ENCODE measurements around the gene SULT4A1. TPM values are rescaled to one million over a fixed set of nuclear protein-coding genes. Genes with fewer than 3 reads are reported as not detected.

Gene SULT4A1
- total RNA-seq, 2 experiments from 2014 or later: 0.07 to 0.14 TPM

DNA sequence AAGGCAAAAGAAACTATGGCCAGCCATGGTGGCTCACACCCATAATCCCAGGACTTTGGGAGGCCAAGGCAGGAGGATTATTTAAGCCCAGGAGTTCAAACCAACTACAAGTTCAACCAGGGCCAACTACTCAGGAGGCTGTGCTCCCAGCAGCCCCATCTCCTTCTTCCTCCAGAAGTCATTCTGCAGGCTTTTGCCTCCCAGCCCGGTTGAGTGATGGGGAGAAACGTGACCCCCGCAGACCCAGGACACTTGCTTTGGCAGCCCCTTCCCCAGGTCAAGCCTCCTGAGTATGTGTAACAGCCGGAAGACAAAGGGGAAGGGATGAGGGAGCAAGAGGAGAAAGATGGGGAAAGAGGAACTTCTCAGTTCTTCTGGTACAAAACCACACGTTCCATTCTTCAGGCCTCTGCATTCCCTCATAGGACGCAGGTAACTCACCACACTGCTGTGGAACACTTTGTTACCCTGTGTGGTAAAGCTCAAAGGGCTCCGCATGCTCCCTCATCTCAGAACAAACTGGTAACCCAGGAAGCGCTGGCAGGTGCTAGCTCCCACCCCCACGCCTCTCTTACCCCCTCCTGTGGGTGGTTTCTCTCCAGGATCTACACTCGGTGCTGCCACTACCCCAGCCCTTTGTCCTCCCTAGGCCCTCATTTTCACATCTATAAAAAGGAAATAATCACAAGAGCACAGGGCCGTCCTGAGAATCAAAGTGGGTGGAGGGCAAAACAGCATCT lies 4.0 kb downstream of the SULT4A1 start:
- intact Hi-C loops (cut with DNase I, micrococcal nuclease): no loop called here
- Mint-ChIP-seq H3K9me3 (ENCODE audit: low read depth) (peaks cover 4% of the 10 kb centered on the region), H3K36me3 (ENCODE audit: low read depth) (no peaks in the 10 kb centered on the region), H3K4me3 (no peak overlapping the region), H3K4me1 (no peaks in the 10 kb centered on the region), H3K27ac (no peak overlapping the region), H3K27me3 (peaks cover 44% of the 10 kb centered on the region)
- DNase-seq: no peak
- CTCF ChIA-PET: no interaction called here
- ATAC-seq: no peak
- POLR2A ChIA-PET: no interaction called here

DNA sequence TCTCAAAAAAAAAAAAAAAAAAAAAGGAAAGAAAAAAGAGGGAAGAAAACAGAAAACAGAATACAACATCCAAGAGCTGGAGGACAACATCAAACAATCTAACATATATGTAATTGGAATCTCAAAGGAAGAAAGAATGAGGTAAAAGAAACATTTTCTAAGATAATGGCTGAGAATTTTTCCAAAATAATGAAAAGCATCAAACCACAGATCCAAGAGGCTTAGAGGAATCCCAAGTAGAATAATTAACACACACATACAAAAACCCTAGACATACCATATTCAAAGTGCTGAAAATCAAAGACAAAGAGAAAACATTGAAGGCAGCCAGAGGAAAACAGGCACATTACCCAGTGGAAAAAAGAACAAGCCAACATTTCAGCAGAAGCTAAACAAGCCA lies 4.9 kb downstream of the SULT4A1 start:
- Mint-ChIP-seq H3K9me3 (ENCODE audit: low read depth) (peaks cover 4% of the 10 kb centered on the region), H3K36me3 (ENCODE audit: low read depth) (no peaks in the 10 kb centered on the region), H3K27me3 (peaks cover 43% of the 10 kb centered on the region), H3K4me3 (no peak overlapping the region), H3K27ac (no peak overlapping the region), H3K4me1 (no peaks in the 10 kb centered on the region)
- ChIA-PET CTCF (interaction anchor here (0.6 to 0.7 kb wide), 2 partner anchors 99 to 531 kb away, joined by 3 to 4 read pairs; no protein-coding TSS in a partner anchor), POLR2A (no interaction called here)
- DNase-seq (no peak), ATAC-seq (no peak)
- intact Hi-C loops (cut with DNase I, micrococcal nuclease): no loop called here

DNA sequence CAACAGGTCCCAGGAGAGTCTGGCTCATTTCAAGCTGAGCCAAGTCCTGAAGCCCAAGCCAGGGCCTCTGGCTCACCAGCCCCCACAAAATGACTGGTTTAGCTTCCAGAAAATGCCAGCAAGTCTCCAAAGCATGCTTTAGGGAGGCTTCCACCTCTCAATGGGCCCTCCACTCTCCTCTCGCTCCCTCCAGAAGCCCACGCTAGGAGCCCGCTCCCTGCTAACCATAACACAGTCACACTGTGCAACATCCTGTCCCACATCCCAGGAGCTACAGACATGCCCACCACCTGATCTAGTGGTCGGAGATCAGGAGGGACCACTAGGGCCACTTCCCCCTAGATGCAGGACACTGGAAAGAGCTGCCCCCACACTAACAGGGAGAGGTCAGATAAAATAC lies 6.9 kb downstream of the SULT4A1 start:
- POLR2A ChIA-PET: no interaction called here
- H3K4me3 Mint-ChIP-seq: no peak overlapping the region
- ATAC-seq (no peak), DNase-seq (no peak)
- no peak overlapping the region for H3K27ac Mint-ChIP-seq
- peaks cover 38% of the 10 kb centered on the region for H3K27me3 Mint-ChIP-seq
- no peaks in the 10 kb centered on the region for H3K4me1 Mint-ChIP-seq
- no peaks in the 10 kb centered on the region for H3K36me3 Mint-ChIP-seq (ENCODE audit: low read depth)
- CTCF ChIA-PET: interaction anchor here (0.6 kb wide), 1 partner anchor 469 kb away, joined by 3 read pairs; no protein-coding TSS in a partner anchor
- intact Hi-C loops (cut with DNase I, micrococcal nuclease): no loop called here
- H3K9me3 Mint-ChIP-seq (ENCODE audit: low read depth): peaks cover 4% of the 10 kb centered on the region

DNA sequence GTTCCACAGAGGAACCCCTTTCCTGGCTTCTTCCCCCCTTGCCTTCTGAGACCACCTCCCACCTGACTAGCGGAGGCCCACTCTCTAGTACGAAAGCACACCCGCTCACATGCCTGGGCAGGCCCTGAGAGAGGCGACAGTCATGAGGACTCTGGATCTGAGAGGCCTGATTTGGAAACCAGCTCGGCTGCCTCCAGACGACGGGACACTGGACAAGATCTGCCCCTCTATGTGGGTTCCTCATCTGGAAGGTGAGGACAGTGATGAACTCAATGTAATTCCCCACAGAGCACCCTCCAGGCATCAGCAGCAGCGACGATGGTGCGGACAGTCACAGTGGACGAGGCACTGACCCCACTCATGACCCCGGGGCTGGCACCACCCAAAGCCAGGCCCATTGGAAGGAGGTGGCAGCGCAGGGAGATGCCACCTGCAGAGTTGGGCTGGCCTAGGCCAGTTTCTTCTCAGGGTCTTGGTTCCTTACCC lies 7.5 kb downstream of the SULT4A1 start:
- Mint-ChIP-seq H3K4me1 (no peaks in the 10 kb centered on the region), H3K36me3 (ENCODE audit: low read depth) (no peaks in the 10 kb centered on the region), H3K27me3 (peaks cover 33% of the 10 kb centered on the region), H3K27ac (no peak overlapping the region), H3K4me3 (no peak overlapping the region), H3K9me3 (ENCODE audit: low read depth) (peaks cover 4% of the 10 kb centered on the region)
- intact Hi-C loops (cut with DNase I, micrococcal nuclease): no loop called here
- ATAC-seq (no peak), DNase-seq (no peak)
- ChIA-PET POLR2A (no interaction called here), CTCF (no interaction called here)

DNA sequence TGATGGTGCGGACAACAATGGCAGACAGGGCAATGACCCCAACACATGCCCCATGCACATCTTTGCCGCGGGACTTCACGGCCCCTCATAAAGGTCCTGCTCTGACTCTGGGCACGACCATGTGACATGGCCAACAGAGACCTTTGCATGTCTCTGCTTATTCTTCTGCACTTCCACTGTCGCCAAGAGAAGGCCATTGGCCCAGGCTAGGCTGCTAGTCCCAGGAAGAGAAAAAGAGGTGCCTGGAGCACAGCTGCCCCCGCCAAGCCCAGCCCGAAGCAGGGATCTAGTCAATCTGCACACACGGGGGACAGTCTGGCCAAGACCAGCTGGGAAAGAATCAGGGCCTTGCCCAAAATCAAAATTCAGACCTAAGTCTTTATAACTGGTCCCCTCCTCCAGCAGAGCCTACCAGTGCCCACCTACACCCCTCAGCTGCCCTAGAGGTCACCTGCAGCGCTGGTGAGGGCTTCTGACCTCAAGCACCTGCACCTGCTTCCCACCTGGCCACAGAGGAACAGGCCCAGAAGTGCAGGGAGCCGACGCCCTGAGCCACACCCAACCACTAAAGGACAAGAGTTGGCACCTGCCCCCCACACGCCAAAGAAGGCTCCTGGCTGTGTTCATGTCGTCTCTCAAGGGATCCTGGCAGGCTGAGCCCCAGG lies 8.1 kb downstream of the SULT4A1 start:
- intact Hi-C loops (cut with DNase I, micrococcal nuclease): no loop called here
- DNase-seq (no peak), ATAC-seq (no peak)
- ChIA-PET POLR2A (no interaction called here), CTCF (no interaction called here)
- H3K9me3 Mint-ChIP-seq (ENCODE audit: low read depth): peaks cover 4% of the 10 kb centered on the region
- H3K27me3 Mint-ChIP-seq: peaks cover 27% of the 10 kb centered on the region
- H3K4me3 Mint-ChIP-seq: no peak overlapping the region
- no peak overlapping the region for H3K27ac Mint-ChIP-seq
- H3K36me3 Mint-ChIP-seq (ENCODE audit: low read depth): no peaks in the 10 kb centered on the region
- H3K4me1 Mint-ChIP-seq: no peaks in the 10 kb centered on the region

DNA sequence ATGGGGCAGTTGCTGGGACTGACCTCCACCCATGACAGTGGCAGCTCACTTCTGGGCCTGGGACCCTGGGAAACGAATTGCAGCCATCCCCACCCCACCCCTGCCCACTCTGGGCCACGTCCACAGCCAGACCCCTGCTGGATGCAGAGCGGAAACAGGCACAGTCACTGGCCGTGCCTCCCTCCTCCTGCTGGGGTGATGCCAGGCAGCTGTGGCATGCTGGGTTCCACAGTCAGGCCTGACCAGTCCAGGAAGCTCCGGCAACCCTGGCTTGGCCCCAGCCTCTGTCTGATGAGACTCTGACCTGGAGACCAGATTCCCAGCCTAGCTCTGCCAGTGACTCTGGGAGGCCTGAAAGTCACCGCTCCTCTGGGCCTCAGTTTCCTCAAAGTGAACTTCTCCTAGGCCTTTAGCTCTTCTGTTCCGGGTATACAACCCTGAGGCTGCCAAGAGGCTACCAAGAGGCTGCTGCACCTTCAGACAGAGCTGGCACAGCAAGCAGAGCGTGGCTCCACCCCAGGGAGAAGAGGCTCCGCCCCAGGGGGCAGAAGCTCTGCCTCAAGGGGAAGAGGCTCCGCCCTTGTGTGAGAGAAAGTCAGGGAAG lies 8.9 kb downstream of the SULT4A1 start:
- Mint-ChIP-seq H3K9me3 (ENCODE audit: low read depth) (peaks cover 4% of the 10 kb centered on the region), H3K36me3 (ENCODE audit: low read depth) (no peaks in the 10 kb centered on the region), H3K4me1 (no peaks in the 10 kb centered on the region), H3K4me3 (no peak overlapping the region), H3K27ac (no peak overlapping the region), H3K27me3 (peaks cover 21% of the 10 kb centered on the region)
- no peak for ATAC-seq
- ChIA-PET CTCF (no interaction called here), POLR2A (no interaction called here)
- DNase-seq: no peak
- intact Hi-C loops (cut with DNase I, micrococcal nuclease): no loop called here

DNA sequence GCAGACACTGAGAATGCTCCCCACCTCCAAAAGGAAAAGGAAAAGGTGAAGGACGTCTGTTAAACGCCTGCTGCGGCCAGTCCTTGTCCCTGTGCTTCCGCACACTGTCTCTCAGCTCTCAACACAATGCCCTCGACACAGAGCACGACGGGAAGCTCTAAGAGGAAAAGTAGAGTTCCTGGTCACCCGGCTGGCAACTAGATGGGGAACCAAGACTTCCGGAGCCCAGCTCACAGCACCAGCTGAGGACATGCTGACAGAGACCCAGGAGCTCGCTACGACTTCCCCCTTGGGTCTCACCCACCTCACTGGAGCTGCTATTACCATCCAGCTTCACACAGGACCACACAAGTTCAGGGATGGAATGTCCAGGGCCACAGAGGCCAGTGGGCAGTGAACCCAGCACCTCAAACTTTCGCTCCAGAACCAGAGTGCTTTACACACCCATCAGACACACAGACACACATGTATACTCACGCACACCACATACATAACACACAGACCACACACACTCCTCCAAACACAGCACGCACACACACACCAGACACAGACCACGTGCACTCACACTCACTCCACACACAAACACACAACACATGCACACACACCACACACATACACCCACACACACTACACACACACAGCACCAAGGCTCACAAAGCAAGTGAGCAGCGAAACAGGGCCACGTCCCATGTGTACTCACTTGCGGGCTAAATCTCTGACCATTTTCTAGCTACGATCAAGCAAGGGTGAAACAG lies 9.6 kb downstream of the SULT4A1 start:
- no peak overlapping the region for H3K4me3 Mint-ChIP-seq
- peaks cover 4% of the 10 kb centered on the region for H3K9me3 Mint-ChIP-seq (ENCODE audit: low read depth)
- intact Hi-C loops (cut with DNase I, micrococcal nuclease): no loop called here
- H3K27me3 Mint-ChIP-seq: peaks cover 21% of the 10 kb centered on the region
- no peaks in the 10 kb centered on the region for H3K36me3 Mint-ChIP-seq (ENCODE audit: low read depth)
- no peak overlapping the region for H3K27ac Mint-ChIP-seq
- DNase-seq: no peak
- ChIA-PET CTCF (interaction anchor here (1.0 kb wide), 1 partner anchor 32 kb away, joined by 3 read pairs; no protein-coding TSS in a partner anchor), POLR2A (no interaction called here)
- no peaks in the 10 kb centered on the region for H3K4me1 Mint-ChIP-seq
- ATAC-seq: no peak

DNA sequence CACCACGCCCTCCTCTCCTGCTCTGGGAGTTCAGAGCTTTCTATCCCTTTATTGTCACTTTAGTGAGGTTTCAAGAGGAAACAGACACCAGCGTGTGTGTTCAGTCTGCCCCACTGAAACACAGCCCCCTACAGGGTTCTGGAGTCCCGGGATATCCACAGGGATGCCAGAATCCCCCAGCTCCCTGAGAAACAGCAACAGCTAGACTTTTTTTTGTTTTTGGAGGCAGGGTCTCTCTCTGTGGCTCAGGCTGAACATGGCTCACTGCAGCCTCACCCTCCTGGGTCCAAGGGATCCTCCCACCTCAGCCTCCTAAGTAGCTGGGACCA lies 10.4 kb downstream of the SULT4A1 start:
- intact Hi-C loops (cut with DNase I, micrococcal nuclease): no loop called here
- CTCF ChIA-PET: interaction anchor here (1.0 kb wide), 1 partner anchor 33 kb away, joined by 3 read pairs; no protein-coding TSS in a partner anchor
- Mint-ChIP-seq H3K27ac (no peak overlapping the region), H3K9me3 (ENCODE audit: low read depth) (peaks cover 2% of the 10 kb centered on the region), H3K27me3 (peaks cover 18% of the 10 kb centered on the region), H3K4me3 (no peak overlapping the region), H3K4me1 (no peaks in the 10 kb centered on the region), H3K36me3 (ENCODE audit: low read depth) (no peaks in the 10 kb centered on the region)
- POLR2A ChIA-PET: no interaction called here
- DNase-seq: no peak
- no peak for ATAC-seq

DNA sequence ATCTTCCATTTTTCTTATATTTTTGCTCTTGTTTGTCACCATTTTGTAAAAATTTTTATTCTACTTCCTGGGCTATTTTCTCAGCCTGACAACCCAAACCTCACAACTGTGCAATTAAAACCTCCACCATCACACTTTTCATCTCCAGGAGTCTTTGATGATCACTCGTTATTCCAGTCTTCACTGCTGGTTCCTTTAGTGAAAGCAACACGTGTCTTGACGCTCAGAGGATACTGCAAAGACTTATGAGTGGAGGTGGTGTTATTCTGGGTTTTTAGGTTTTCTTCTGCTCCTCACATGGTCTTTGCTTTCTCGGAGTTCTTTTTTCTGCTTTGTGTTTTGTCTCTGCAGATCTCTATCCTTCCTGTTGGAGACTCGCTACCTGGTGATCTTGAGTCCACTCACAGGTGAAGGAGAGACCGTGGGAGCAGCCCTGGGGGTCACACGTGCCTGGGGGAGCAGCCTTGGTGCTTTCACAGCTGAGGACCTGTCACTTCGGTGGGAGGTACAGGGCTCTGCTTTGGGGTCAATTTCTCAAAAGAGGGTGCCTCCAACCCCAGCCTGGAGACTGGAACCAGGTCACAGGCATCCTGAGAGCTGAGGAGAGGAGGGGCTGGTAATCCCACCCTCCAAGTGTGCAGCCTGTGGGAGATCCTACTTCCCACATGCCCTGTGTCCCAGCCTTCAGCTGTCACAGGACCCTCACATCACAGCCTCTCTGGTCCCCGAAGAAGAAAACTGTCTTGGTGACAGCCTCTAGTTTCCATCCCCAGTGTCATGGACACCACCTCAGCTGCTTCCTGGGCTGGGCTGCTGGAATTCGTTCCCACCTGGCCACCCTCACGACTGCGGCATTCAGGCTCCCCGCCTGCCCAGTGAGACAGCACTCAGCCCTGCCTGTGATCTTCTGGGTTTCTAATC lies 11.0 kb downstream of the SULT4A1 start:
- POLR2A ChIA-PET: no interaction called here
- DNase-seq: no peak
- H3K9me3 Mint-ChIP-seq (ENCODE audit: low read depth): no peaks in the 10 kb centered on the region
- H3K36me3 Mint-ChIP-seq (ENCODE audit: low read depth): no peaks in the 10 kb centered on the region
- no peak for ATAC-seq
- no peak overlapping the region for H3K27ac Mint-ChIP-seq
- H3K4me3 Mint-ChIP-seq: no peak overlapping the region
- CTCF ChIA-PET: interaction anchor here (1.0 kb wide), 1 partner anchor 34 kb away, joined by 3 read pairs; no protein-coding TSS in a partner anchor
- intact Hi-C loops (cut with DNase I, micrococcal nuclease): no loop called here
- peaks cover 15% of the 10 kb centered on the region for H3K27me3 Mint-ChIP-seq
- H3K4me1 Mint-ChIP-seq: no peaks in the 10 kb centered on the region

DNA sequence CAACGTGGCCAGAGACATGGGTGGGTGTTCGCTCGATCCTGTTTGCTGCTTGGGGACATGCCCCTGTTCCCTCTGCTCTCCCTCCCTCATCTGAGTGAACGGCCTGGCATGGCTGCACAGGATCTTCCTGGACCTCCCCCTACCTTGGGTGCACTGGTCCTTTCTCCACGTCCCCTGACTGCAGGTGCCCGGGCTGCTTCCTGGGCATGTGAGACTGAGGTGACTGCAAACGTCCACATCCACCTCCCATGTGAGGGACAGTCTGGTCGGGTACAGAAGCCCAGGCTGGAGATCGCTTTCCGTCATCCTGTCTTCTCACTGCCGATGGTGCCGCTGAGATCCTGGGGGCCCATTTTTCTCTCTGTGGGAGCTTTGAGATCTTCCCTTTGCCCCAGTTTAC lies 11.8 kb downstream of the SULT4A1 start:
- Mint-ChIP-seq H3K4me1 (no peaks in the 10 kb centered on the region), H3K27me3 (peaks cover 15% of the 10 kb centered on the region), H3K9me3 (ENCODE audit: low read depth) (no peaks in the 10 kb centered on the region), H3K36me3 (ENCODE audit: low read depth) (no peaks in the 10 kb centered on the region), H3K4me3 (no peak overlapping the region), H3K27ac (no peak overlapping the region)
- ChIA-PET POLR2A (no interaction called here), CTCF (interaction anchor here (0.5 kb wide), 1 partner anchor 331 kb away, joined by 3 read pairs; no protein-coding TSS in a partner anchor)
- no peak for DNase-seq
- intact Hi-C loops (cut with DNase I, micrococcal nuclease): no loop called here
- ATAC-seq: no peak

DNA sequence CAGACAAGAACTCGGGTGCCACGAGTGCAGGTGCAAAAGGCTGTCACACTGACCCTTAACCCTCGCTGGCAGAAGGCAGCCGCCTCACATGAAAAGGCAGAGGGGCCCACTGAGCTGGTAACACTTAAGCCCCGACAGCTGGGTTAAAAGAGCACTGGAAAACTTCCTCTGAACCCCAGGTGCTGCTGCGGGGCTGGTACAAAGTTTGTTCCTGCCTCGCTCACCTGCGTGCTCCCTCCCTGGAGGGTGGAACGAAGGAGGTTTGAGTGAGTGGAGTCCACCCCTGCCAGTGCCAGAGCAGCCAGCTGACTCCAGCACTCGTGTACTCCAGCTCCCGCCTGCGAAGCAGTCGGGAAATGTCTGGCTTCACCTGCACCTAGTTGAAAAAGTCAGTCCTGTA lies 12.6 kb downstream of the SULT4A1 start:
- Mint-ChIP-seq H3K27ac (no peak overlapping the region), H3K27me3 (peaks cover 12% of the 10 kb centered on the region), H3K36me3 (ENCODE audit: low read depth) (no peaks in the 10 kb centered on the region), H3K9me3 (ENCODE audit: low read depth) (no peaks in the 10 kb centered on the region), H3K4me3 (no peak overlapping the region), H3K4me1 (no peaks in the 10 kb centered on the region)
- ATAC-seq (no peak), DNase-seq (no peak)
- intact Hi-C loops (cut with DNase I, micrococcal nuclease): no loop called here
- POLR2A ChIA-PET: no interaction called here
- CTCF ChIA-PET: no interaction called here

All from activated CD4-positive, alpha-beta T cell treated with anti-CD3 and anti-CD28 coated beads for 36 hours (primary cell).